H1 (cell line): Measurements from ENCODE around the gene CDC42EP4. TPM values are rescaled to one million over a fixed set of nuclear protein-coding genes. Genes with fewer than 3 reads are reported as not detected.

Experiments
- CTCF ChIA-PET: fragments of 300-600 bp; sonication (Branson Sonifier 250); formaldehyde crosslinking; loops from one replicate; lab custom pipeline; 2021; ENCODE audit not compliant: partially characterized antibody; lab: Charles Lee
- POLR2A ChIA-PET: fragments of 300-600 bp; sonication (Branson Sonifier 250); formaldehyde crosslinking; loops from one replicate; lab custom pipeline; 2021; ENCODE audit warnings: inconsistent platforms; ENCODE audit not compliant: partially characterized antibody; lab: Charles Lee
- DNase-seq, 2 experiments: peaks; one replicate each; pipeline versions ENCODE4 v3.0.0 to v3.0.0-alpha.2; 2010 to 2022; ENCODE audit warnings: low spot score in 2 of 2, low read depth in 1 of 2, mixed read lengths in 1 of 2
- FAIRE-seq: peaks from 2 replicates; lab custom pipeline; 2011; peaks lifted over from hg19 to GRCh38; lab: Jason Lieb, UNC
- H2AFZ ChIP-seq: 2 replicates; pipeline ENCODE4 v1.8.1; 2012; ENCODE audit warnings: low read length, inconsistent platforms
- H2AK5ac ChIP-seq: 2 replicates; pipeline ENCODE4 v1.6.1; 2013; ENCODE audit warnings: low read depth, low read length
- H2BK120ac ChIP-seq: replicated peaks from 2 replicates; pipeline ENCODE3; 2013; ENCODE audit warnings: low read depth, low read length, inconsistent platforms
- H2BK12ac ChIP-seq: 2 replicates; pipeline ENCODE4 v1.6.1; 2013; ENCODE audit warnings: low read depth, low read length
- H2BK15ac ChIP-seq: 2 replicates; pipeline ENCODE4 v1.6.1; 2013; ENCODE audit warnings: low read length
- H2BK20ac ChIP-seq: 2 replicates; pipeline ENCODE4 v1.6.1; 2013; ENCODE audit warnings: low read length
- H2BK5ac ChIP-seq: 2 replicates; pipeline ENCODE4 v1.6.1; 2013; ENCODE audit warnings: low read depth, low read length
- H3K14ac ChIP-seq: 2 replicates; pipeline ENCODE4 v1.6.1; 2013; ENCODE audit warnings: inconsistent platforms; ENCODE audit not compliant: insufficient read length
- H3K18ac ChIP-seq: 2 replicates; pipeline ENCODE4 v1.6.1; 2013; ENCODE audit warnings: low read length; ENCODE audit errors: extremely low read depth
- H3K23ac ChIP-seq: 2 replicates; pipeline ENCODE4 v1.6.1; 2013; ENCODE audit warnings: inconsistent platforms; ENCODE audit not compliant: insufficient read length
- H3K23me2 ChIP-seq: 2 replicates; pipeline ENCODE4 v1.6.1; 2013; ENCODE audit warnings: low read depth, low read length
- H3K27ac ChIP-seq: 2 replicates; pipeline ENCODE4 v1.6.1; 2011; ENCODE audit warnings: low read depth, low read length, inconsistent platforms
- H3K27me3 ChIP-seq, 4 experiments: replicated peaks in 1 of 4; 1 replicate in 1 of 4; 2 replicates in 3 of 4; pipeline versions ENCODE4 v1.6.1 to v1.8.1; 2011 to 2013; ENCODE audit warnings: low read length in 3 of 4, mild to moderate bottlenecking in 3 of 4, inconsistent platforms in 2 of 4, mixed read lengths in 2 of 4, moderate library complexity in 1 of 4; ENCODE audit not compliant: control insufficient read depth in 3 of 4, insufficient read depth in 3 of 4; ENCODE audit errors: extremely low read depth in 1 of 4
- H3K36me3 ChIP-seq, 4 experiments: 2 replicates each; pipeline versions ENCODE4 v1.6.1 to v1.8.1; 2011 to 2013; ENCODE audit warnings: mild to moderate bottlenecking in 4 of 4, low read length in 3 of 4, moderate library complexity in 2 of 4, control low read depth in 1 of 4, inconsistent platforms in 1 of 4; ENCODE audit not compliant: insufficient read depth in 4 of 4, control insufficient read depth in 2 of 4
- H3K4ac ChIP-seq: replicated peaks from 2 replicates; pipeline ENCODE3; 2013; ENCODE audit warnings: low read length, low read depth, mixed read lengths, inconsistent platforms; ENCODE audit not compliant: insufficient read length
- H3K4me1 ChIP-seq, 4 experiments: replicated peaks in 1 of 4; 1 replicate in 1 of 4; 2 replicates in 3 of 4; pipeline versions ENCODE4 v1.6.1 to v1.8.1; 2011 to 2013; ENCODE audit warnings: low read length in 3 of 4, inconsistent platforms in 2 of 4, mixed read lengths in 1 of 4; ENCODE audit not compliant: insufficient read depth in 4 of 4, control insufficient read depth in 3 of 4
- H3K4me2 ChIP-seq, 2 experiments: 2 replicates each; pipeline versions ENCODE4 v1.6.1 to v1.8.1; 2011 to 2013; ENCODE audit warnings: low read depth in 2 of 2, low read length in 2 of 2, control low read depth in 1 of 2, inconsistent platforms in 1 of 2, mild to moderate bottlenecking in 1 of 2; ENCODE audit not compliant: insufficient read depth in 1 of 2
- H3K4me3 ChIP-seq, 4 experiments: fragments of 200-600, 300-600 bp in 1 of 4; sonication (generic), shearing (Covaris generic), sonication (Bioruptor Twin) in 1 of 4; 2 replicates each; pipeline versions ENCODE4 v1.5.1 to v1.8.1; 2011 to 2016; ENCODE audit warnings: low read length in 4 of 4, low read depth in 3 of 4, control low read depth in 2 of 4, inconsistent platforms in 2 of 4, mild to moderate bottlenecking in 2 of 4, mixed read lengths in 1 of 4, moderate library complexity in 1 of 4; ENCODE audit not compliant: insufficient read depth in 2 of 4; ENCODE audit errors: extremely low read depth in 1 of 4
- H3K56ac ChIP-seq: replicated peaks from 2 replicates; pipeline ENCODE3; 2013; ENCODE audit warnings: low read depth, mild to moderate bottlenecking, mixed read lengths, low read length, inconsistent platforms; ENCODE audit not compliant: insufficient read length
- H3K79me1 ChIP-seq: 2 replicates; pipeline ENCODE4 v1.6.1; 2013; ENCODE audit warnings: low read depth, low read length, control low read depth
- H3K79me2 ChIP-seq, 2 experiments: 2 replicates each; pipeline versions ENCODE4 v1.6.1 to v1.8.1; 2012 to 2013; ENCODE audit warnings: low read length in 2 of 2, mild to moderate bottlenecking in 2 of 2, inconsistent platforms in 1 of 2; ENCODE audit not compliant: insufficient read depth in 2 of 2, control insufficient read depth in 1 of 2
- H3K9ac ChIP-seq, 4 experiments: replicated peaks in 1 of 4; 1 replicate in 1 of 4; 2 replicates in 3 of 4; pipeline versions ENCODE4 v1.6.1 to v1.8.1; 2011 to 2013; ENCODE audit warnings: low read depth in 3 of 4, low read length in 3 of 4, control low read depth in 2 of 4, mild to moderate bottlenecking in 2 of 4, moderate library complexity in 2 of 4, inconsistent platforms in 1 of 4; ENCODE audit errors: extremely low read depth in 1 of 4
- H3K9me3 ChIP-seq, 2 experiments: 2 replicates each; pipeline versions ENCODE4 v1.6.1 to v1.8.1; 2012 to 2013; ENCODE audit warnings: mild to moderate bottlenecking in 2 of 2, moderate library complexity in 2 of 2, control low read depth in 1 of 2, inconsistent platforms in 1 of 2, low read depth in 1 of 2, low read length in 1 of 2, mixed read lengths in 1 of 2; ENCODE audit not compliant: insufficient read depth in 2 of 2
- H4K20me1 ChIP-seq, 2 experiments: replicated peaks in 1 of 2; 2 replicates each; pipeline versions ENCODE3 to v1.8.1; 2011 to 2013; ENCODE audit warnings: inconsistent platforms in 2 of 2, low read length in 2 of 2, mild to moderate bottlenecking in 1 of 2; ENCODE audit not compliant: insufficient read depth in 2 of 2, control insufficient read depth in 1 of 2
- H4K5ac ChIP-seq: 2 replicates; pipeline ENCODE4 v1.6.1; 2013; ENCODE audit warnings: low read length, low read depth, mixed read lengths, inconsistent platforms; ENCODE audit not compliant: insufficient read length
- H4K8ac ChIP-seq: 2 replicates; pipeline ENCODE4 v1.8.0; 2013; ENCODE audit warnings: mild to moderate bottlenecking, moderate library complexity, low read length, inconsistent platforms; ENCODE audit not compliant: insufficient read depth; ENCODE audit errors: extremely low read depth
- H4K91ac ChIP-seq: replicated peaks from 2 replicates; pipeline ENCODE3; 2013; ENCODE audit warnings: low read length, mixed read lengths, inconsistent platforms; ENCODE audit not compliant: insufficient read length
- BCL11A ChIP-seq, 2 experiments: IDR thresholded peaks; one replicate each; pipeline ENCODE4 v1.6.1; 2011; ENCODE audit warnings: low read depth in 2 of 2, low read length in 2 of 2, mild to moderate bottlenecking in 2 of 2
- SIX5 ChIP-seq: IDR thresholded peaks from 2 replicates; pipeline ENCODE4 v1.6.1; 2011; ENCODE audit warnings: mild to moderate bottlenecking, low read depth, low read length
- TBP ChIP-seq: IDR thresholded peaks from 2 replicates; pipeline ENCODE4 v1.6.1; 2011; ENCODE audit warnings: low read depth, low read length, improper control_type of control experiment
- WGBS, 2 experiments: shearing (Covaris generic) in 1 of 2; methylation state at CpG; one replicate each; pipeline versions ENCODE4 v1.1.6 to v1.1.7; 2013 to 2015; ENCODE audit warnings: low lambda C conversion rate in 2 of 2, mixed read lengths in 2 of 2, inconsistent platforms in 1 of 2, low coverage in 1 of 2, missing lambda C conversion rate in 1 of 2; ENCODE audit not compliant: insufficient replicate concordance in 2 of 2, insufficient coverage in 1 of 2, insufficient read length in 1 of 2; ENCODE audit errors: extremely low coverage in 1 of 2, missing lambda C conversion rate in 1 of 2; 5-methylcytosine and 5-hydroxymethylcytosine counted together
- polyA plus RNA-seq, 7 experiments: library from polyadenylated mRNA; depleted of rRNA in 3 of 7; stranded (reverse) in 5 of 7; unstranded in 2 of 7; fragments of >200 nt in 5 of 7; fragments of 200-250 nt in 2 of 7; gene quantifications; 1 replicate in 5 of 7; 2 replicates in 1 of 7; 4 replicates in 1 of 7; pipeline versions ENCODE4 v1.2.1 to v1.2.3, GENCODE V29; 2011 to 2013; ENCODE audit warnings: missing spikeins in 2 of 7, mixed read lengths in 2 of 7
- total RNA-seq: library from RNA; stranded (reverse); fragmentation: NEBNext Ultra II Directional; extraction: Animal tissue kit (Norgen Biotek cat#: 25700); gene quantifications from 2 replicates; pipeline ENCODE4 v1.2.1, GENCODE V29; 2021

Gene CDC42EP4
- total and polyA plus RNA-seq, 2 of the 8 experiments (the other 6 are each of a cell fraction or from before 2014, with no cell fraction given) = 8.8 to 12.6 TPM

- H3K27ac ChIP-seq = no peak overlapping the region
- H2BK5ac ChIP-seq = 0 out of 2 replicates have a peak overlapping the region, but pooled peaks have one; percentile 20
- no peak overlapping the region for H3K56ac ChIP-seq
- TF ChIP-seq SIX5 = no peak
- TF ChIP-seq TBP = no peak
- TF ChIP-seq BCL11A (IDR thresholded peaks at IDR 0.05; ENCODE audit: low read depth in 2 of 2, low read length in 2 of 2) = no peak
- H3K14ac ChIP-seq = peak overlapping the region; percentile 27
- ChIA-PET POLR2A (no interaction called here), CTCF (interaction anchor here (1.2 to 1.3 kb wide), 3 partner anchors 13 to 54 kb away, joined by 3 to 5 read pairs (median 4); no protein-coding TSS in a partner anchor)
- H3K9me3 ChIP-seq = no peaks in the 10 kb centered on the region
- no peak for FAIRE-seq
- no peak overlapping the region for H3K23ac ChIP-seq
- no peak overlapping the region for H3K4me3 ChIP-seq
- peak overlapping the region; percentile 34; the same call in 1 of the 2 replicates for H3K18ac ChIP-seq
- H2BK15ac ChIP-seq = peak overlapping the region; percentile 19; the same call in 1 of the 2 replicates
- H4K91ac ChIP-seq = no peak overlapping the region
- H3K36me3 ChIP-seq = no peaks in the 10 kb centered on the region
- peak overlapping the region; percentile 55; the same call in 1 of the 2 replicates for H2BK20ac ChIP-seq
- H3K27me3 ChIP-seq = peaks cover 0 to 10% (median 5%) of the 10 kb centered on the region in 4 experiments; a peak in 3 of 7 replicates
- H3K4me1 ChIP-seq = peaks cover 0 to 14% (median 8%) of the 10 kb centered on the region in 4 experiments; a peak in 6 of 7 replicates
- H3K79me2 ChIP-seq = no peaks in the 10 kb centered on the region
- H2BK12ac ChIP-seq = peak overlapping the region; percentile 27; the same call in 1 of the 2 replicates
- H4K8ac ChIP-seq = 0 out of 2 replicates have a peak overlapping the region, but pooled peaks have one; percentile 45
- no peak for DNase-seq
- H2AFZ ChIP-seq = no peak overlapping the region
- no peaks in the 10 kb centered on the region for H4K20me1 ChIP-seq
- no peaks in the 10 kb centered on the region; the same call in 1 of the 2 replicates for H3K23me2 ChIP-seq
- H2BK120ac ChIP-seq = no peak overlapping the region
- no peaks in the 10 kb centered on the region for H3K79me1 ChIP-seq
- H3K4me2 ChIP-seq = no peak overlapping the region
- H4K5ac ChIP-seq = no peak overlapping the region
- 72% methylated on average over 6 of the region's 8 CpGs; no CpG with 5 or more reads in 1 of the 2 experiments for WGBS, 2 experiments
- no peak overlapping the region for H2AK5ac ChIP-seq
- H3K4ac ChIP-seq = no peak overlapping the region
- no peak overlapping the region for H3K9ac ChIP-seq
Measured at GRCh38 chr17:73316919-73317505, 5.2 kb upstream of the CDC42EP4 start.
